ENCODE measurements around the gene MYL6B. TPM values are rescaled to one million over a fixed set of nuclear protein-coding genes. Genes with fewer than 3 reads are reported as not detected.

The MYL6B gene
- total RNA-seq, 6 experiments from 2014 or later, result 4.9 to 18.7 (median 12.6) TPM

DNA sequence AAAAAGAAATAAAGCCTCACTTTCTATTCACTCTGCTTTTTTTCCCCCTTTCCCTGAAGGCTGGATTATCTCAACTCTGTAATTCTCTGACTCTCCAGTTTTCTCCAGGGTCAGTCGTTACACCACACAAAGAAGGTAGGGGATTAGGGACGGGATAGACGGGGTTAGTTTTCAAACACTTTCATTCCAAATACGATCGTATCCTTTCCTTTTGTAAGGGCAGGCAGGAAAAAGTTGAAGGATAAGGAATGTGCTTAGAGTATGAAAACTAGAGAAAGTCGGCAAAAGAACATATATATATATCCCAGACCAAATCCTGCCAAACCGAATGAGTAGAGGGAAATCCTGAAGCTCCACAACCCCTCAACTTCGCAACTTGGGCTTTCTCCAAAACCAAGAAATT, 24.9 kb upstream of the MYL6B start:
- DNase-seq, result no peak
- peaks cover 0 to 47% (median 12%) of the 10 kb centered on the region in 4 donors for H3K4me1 ChIP-seq
- ATAC-seq, result no peak
- no peak for TF ChIP-seq POLR2A (IDR thresholded peaks at IDR 0.05)
- TF ChIP-seq, protein P1, sequence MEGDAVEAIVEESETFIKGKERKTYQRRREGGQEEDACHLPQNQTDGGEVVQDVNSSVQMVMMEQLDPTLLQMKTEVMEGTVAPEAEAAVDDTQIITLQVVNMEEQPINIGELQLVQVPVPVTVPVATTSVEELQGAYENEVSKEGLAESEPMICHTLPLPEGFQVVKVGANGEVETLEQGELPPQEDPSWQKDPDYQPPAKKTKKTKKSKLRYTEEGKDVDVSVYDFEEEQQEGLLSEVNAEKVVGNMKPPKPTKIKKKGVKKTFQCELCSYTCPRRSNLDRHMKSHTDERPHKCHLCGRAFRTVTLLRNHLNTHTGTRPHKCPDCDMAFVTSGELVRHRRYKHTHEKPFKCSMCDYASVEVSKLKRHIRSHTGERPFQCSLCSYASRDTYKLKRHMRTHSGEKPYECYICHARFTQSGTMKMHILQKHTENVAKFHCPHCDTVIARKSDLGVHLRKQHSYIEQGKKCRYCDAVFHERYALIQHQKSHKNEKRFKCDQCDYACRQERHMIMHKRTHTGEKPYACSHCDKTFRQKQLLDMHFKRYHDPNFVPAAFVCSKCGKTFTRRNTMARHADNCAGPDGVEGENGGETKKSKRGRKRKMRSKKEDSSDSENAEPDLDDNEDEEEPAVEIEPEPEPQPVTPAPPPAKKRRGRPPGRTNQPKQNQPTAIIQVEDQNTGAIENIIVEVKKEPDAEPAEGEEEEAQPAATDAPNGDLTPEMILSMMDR (IDR thresholded peaks at IDR 0.05), result no peak
- intact Hi-C loops (cut with DNase I), result loop anchor here in 1 of 2 donors (5.0 kb wide), 1 partner anchor 60 kb away; the partner anchor contains the start of gene SMARCC2
- H3K27me3 ChIP-seq, result no peaks in the 10 kb centered on the region
- WGBS (ENCODE audit: insufficient coverage, low coverage, low lambda C conversion rate, missing lambda C conversion rate), result 0% methylated on average over 7 of the region's 8 CpGs
- H3K27ac ChIP-seq, result peak overlapping the region; percentile 56 to 77 (median 70)
- peak overlapping the region in 2 of 3 donors; percentile 15 to 29 for H3K4me3 ChIP-seq
- peaks cover 0 to 20% (median 12%) of the 10 kb centered on the region in 4 donors for H3K36me3 ChIP-seq
- no peaks in the 10 kb centered on the region for H3K9me3 ChIP-seq

DNA sequence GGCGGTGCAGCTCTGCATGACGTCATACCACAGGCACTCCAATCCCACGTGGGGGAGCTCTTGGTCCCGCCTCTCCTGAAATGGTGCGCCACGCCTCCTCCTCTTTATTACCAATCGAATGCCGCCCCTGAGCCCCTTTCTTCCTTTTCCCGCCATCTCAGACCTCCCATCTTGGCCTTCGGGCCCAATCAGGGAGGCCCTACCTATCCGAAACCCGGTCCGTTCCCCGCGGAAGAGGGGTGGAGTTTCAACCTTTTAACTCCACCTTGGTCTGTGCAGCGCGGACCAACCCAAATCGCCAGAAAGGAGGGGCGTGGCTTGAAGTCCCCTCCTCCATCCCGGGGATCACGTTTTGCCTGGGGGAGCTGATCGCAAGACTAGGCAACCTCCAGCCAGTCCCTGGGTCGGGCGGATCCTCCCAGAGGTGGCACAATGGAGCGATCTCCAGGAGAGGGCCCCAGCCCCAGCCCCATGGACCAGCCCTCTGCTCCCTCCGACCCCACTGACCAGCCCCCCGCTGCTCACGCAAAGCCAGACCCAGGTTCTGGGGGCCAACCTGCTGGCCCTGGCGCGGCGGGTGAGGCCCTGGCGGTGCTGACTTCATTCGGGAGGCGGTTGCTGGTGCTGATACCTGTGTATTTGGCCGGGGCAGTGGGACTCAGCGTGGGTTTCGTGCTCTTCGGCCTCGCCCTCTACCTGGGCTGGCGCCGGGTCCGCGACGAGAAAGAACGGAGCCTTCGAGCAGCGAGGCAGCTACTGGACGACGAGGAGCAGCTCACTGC, 24.3 kb upstream of the MYL6B start, which contains the start of gene ESYT1:
Gene ESYT1 (plus strand): TSS at position 380 of the 782 bp plus-strand sequence. CDS start 53 bp downstream, at position 433.
- Histone ChIP-seq H3K27me3 (no peaks in the 10 kb centered on the region), H3K27ac (peak within 1 kb of the TSS; percentile 78 to 86 (median 85)), H3K4me1 (peaks cover 0 to 41% (median 11%) of the 10 kb centered on the region in 4 donors), H3K9me3 (no peaks in the 10 kb centered on the region), H3K4me3 (peak within 1 kb of the TSS; percentile 70 to 95 (median 73)), H3K36me3 (peaks cover 0 to 26% (median 16%) of the 10 kb centered on the region in 4 donors)
- TF ChIP-seq, protein P1 (IDR thresholded peaks at IDR 0.05), result peak in 1 of 4 donors; percentile 5
- peak; percentile 98 for TF ChIP-seq POLR2A (IDR thresholded peaks at IDR 0.05)
- ATAC-seq (peak; percentile 84 to 95 (median 90)), DNase-seq (peak; percentile 98 to 100 (median 99))
- 1% methylated on average over 22 of the region's 49 CpGs for WGBS (ENCODE audit: insufficient coverage, low coverage, low lambda C conversion rate, missing lambda C conversion rate)
- intact Hi-C loops (cut with DNase I), result loop anchor here in 1 of 2 donors (5.0 kb wide), 1 partner anchor 59 kb away; the partner anchor contains the start of gene SMARCC2

DNA sequence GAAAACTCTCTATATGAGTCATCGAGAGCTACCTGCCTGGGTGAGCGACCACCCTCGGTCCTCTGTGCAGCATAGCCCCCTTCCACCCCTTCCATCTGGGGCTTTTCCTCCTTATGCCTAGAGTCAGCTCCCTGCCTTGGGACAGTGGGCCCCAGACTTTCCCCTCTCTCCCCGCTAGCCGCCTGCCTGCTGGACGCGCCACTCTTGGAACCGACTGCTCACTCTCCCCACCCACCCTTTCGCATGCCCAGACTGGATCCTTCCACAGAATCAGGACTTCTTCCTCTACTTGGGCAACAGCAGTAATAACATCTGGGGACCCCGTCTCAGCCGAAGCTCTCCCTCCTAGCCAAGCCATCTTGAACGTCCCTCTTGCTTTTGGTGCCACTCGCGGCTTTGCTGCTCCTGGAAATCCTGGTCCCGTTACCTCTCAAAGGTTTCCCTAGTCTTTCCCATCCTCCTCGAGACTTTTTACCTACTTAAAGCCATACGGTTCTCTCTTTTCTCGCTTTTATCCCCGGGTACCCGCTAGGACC, 23.6 kb upstream of the MYL6B start:
- peak overlapping the region; percentile 78 to 86 (median 85) for H3K27ac ChIP-seq
- H3K4me1 ChIP-seq, result peaks cover 0 to 34% (median 11%) of the 10 kb centered on the region in 4 donors
- no peak for TF ChIP-seq POLR2A (IDR thresholded peaks at IDR 0.05)
- TF ChIP-seq, protein P1 (IDR thresholded peaks at IDR 0.05), result no peak
- H3K27me3 ChIP-seq, result no peaks in the 10 kb centered on the region
- H3K4me3 ChIP-seq, result peak overlapping the region; percentile 70 to 95 (median 73)
- H3K9me3 ChIP-seq, result no peaks in the 10 kb centered on the region
- peak; percentile 2 to 8 (median 4) for ATAC-seq
- intact Hi-C loops (cut with DNase I), result loop anchor here in 1 of 2 donors (5.0 kb wide), 1 partner anchor 59 kb away; the partner anchor contains the start of gene SMARCC2
- peak in 1 of 3 donors; percentile 57 for DNase-seq
- peaks cover 0 to 33% (median 20%) of the 10 kb centered on the region in 4 donors for H3K36me3 ChIP-seq
- 2% methylated on average over 17 of the region's 20 CpGs for WGBS (ENCODE audit: insufficient coverage, low coverage, low lambda C conversion rate, missing lambda C conversion rate)

DNA sequence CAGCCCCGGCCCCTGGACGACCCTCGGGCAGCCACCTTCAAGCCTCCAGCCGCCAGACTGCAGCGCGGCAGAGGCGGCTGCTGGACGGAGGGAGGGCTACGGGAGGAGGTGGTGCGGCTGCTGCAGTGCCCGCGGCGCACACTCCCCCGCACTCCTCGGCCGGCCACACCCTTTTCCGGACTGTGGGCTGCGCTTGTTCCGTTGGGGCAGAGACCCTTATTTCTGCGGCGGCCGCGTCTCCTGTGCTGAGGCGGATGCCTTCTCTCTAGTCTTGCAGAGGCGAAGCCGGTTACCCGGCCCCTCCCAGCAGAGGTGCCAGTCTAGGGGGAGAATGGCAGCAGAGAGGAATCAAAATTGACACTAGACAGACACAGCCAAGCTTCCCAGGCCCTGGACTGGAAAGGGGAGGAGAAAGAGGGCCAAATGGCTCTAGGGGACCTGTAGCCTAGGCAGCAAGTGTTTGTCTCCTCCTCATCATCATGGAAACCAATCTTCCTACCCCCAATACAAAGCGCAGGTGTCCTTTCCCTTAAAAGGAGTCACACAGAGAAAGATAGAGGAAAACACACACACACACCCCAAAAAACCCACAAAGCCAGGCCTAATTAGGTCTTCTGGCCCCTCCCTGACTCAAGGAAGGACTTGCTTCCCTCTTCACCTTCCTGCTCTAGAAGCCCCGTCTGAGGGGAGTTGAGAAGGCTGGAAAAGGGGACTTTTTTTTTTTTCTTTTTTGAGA, 23.0 kb upstream of the MYL6B start:
- Histone ChIP-seq H3K4me1 (peaks cover 0 to 30% (median 11%) of the 10 kb centered on the region in 4 donors), H3K27me3 (no peaks in the 10 kb centered on the region), H3K4me3 (peak overlapping the region; percentile 70 to 95 (median 73)), H3K36me3 (peaks cover 0 to 39% (median 23%) of the 10 kb centered on the region in 4 donors), H3K9me3 (no peaks in the 10 kb centered on the region), H3K27ac (peak overlapping the region in 2 of 3 donors; percentile 78 to 85)
- TF ChIP-seq POLR2A (IDR thresholded peaks at IDR 0.05), result no peak
- TF ChIP-seq, protein P1 (IDR thresholded peaks at IDR 0.05), result no peak
- ATAC-seq (peak; percentile 20 to 41 (median 38)), DNase-seq (peak; percentile 68 to 75 (median 73))
- 1% methylated on average over 28 of the region's 29 CpGs for WGBS (ENCODE audit: insufficient coverage, low coverage, low lambda C conversion rate, missing lambda C conversion rate)
- intact Hi-C loops (cut with DNase I), result loop anchor here in 1 of 2 donors (5.0 kb wide), 1 partner anchor 58 kb away; the partner anchor contains the start of gene SMARCC2

Measured in right lobe of liver (tissue), 6 donors.